GM11168 (cell line): ENCODE data around the gene RAB8A.

Experiments used
- in situ Hi-C: fragments of 300-500 bp; cut with MboI; formaldehyde crosslinking; loops from one replicate; pipeline ENCODE4 v1.12.0; 2022; ENCODE audit warnings: low sequenced_read_pairs; ENCODE audit not compliant: unreplicated experiment

RAB8A gene

DNA sequence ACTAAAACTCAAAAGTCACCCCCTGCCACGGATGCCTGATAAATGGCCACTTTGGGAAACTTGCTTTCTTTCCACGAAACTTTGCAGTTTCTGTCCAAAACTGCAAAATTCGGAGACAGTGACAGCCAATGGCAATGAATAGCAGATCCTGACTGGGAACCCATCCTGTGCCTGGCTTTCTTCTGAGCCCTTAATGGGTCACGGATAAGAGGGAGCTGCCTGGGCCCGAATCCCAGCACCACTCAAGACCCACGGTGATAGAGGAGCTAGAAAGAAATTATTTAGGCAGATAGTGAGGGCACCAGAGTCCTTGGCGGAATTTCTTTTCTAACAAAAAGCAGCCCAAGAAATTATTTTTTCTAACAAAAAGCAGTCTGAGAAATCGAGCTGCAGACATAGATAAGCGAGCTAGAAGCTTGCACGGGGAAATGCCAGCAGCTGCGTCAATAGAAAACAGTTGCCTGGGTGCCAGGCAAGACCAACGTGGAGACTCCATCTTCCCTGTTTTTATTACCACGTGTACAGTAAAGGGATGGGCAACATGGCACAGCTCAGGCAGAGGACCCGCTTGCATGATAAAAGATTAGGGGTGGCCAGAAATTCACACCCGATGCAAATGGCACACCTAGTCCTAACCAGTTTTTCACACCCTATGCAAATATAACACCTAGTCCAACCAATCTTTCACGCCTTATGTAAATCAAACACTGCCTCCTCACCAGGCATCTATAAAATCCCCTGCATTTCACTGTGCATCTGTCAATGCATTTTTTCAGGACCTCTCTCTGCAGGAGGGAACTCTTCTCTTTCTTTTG is 24.7 kb downstream of the RAB8A start:
- in situ Hi-C loops: no loop called here

DNA sequence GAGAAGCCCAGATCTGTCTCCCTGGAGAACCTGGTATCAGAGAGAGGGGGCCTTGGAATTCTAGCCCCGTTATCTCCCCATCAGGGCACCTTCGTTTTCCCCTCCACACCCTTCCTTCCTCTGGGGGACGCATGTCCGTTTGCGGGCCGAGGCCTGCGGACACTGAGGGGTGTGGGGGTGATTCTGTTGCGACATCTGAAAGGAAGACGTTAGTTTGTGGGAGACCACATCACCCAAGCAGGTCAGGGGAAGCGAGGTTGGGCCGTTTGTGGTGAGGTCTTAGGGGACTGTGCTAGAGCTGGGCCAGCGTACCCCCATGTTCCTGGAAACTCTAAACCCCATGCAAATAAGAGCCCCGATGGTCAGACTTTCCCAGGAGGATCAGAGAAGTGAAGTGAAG is 28.1 kb downstream of the RAB8A start:
- in situ Hi-C loops: no loop called here

DNA sequence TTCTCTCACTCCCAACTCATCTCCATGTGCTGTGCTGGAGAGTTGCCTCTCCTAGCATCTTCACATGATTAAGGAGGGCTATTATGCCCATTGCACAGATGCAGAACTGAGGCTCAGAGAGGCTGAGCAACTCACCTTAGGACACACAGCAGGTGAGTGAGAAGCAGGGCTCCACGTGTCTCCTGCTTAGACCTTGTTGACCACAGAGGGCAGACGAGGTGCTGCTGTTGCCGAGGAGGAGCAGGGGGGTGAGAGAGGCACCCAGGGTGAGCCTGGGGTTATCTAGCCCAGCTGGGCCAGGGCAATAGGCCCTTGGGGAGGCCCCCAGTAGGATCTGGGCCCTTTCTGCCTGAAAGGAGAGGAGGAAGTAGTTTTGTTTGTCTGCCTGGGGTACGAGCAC is 29.4 kb downstream of the RAB8A start:
- in situ Hi-C loops: no loop called here

DNA sequence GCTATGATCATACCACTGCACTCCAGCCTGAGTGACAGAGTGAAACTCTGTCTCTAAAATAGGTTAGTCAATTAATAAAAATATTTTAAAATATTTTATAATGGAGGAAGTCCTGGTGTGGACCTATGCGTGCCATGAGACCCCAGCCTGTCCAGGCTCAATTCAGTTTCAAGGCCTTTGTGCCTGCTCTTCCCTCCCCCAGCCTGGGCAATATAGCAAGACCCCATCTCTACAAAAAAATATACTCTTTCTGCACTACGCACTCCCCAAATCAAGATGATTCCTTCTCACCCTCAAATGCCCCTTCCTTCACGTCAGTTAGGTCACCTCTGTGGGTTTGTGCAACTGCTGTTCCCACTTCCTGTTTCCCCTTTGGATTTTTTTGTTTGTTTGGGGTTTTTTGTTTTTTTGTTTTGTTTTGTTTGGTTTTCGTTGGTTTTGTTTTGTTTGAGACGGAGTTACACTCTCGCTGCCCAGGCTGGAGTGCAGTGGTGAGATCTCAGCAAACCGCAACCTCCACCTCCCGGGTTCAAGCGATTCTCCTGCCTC is 30.4 kb downstream of the RAB8A start:
- in situ Hi-C loops: no loop called here

DNA sequence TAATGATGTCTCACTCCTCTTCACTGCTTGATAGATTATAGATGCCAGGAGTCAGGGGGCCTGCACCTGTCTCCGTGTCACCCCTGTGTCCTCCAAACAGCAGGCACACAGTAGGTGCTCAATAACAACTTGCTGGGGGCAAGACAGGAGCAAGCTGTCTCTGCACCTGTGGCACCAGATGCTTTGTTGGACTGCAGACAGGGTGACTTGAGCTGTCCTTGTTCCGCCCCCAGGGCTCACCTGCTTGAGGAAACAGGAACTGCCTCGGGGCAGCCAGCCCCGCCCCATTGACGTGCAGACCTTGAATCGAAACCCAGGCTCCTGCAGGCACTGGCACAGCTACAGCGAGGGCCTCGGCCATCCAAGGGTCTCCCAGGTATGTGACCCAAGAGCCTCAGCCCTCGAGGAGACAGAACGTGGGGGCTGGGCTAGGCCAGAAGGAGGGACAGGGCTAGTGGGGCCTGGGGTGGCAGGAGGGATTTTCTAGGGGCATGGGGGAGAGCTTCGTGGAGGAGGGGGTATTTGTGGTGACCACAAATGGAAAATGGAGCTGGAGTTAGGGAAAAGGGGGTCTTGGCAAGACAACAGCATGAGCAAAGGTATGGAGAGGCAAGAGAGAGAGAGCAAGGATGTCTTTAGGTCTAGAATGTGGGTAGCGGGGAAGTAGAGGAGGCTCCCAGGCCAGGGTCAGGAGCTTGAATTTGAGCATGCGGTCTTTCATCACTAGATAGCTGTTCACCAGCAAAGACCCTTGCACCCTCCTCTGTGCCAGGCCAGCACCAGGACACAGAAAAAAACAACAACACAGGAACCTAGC is 31.9 kb downstream of the RAB8A start, which contains the start of gene HSH2D:
Gene HSH2D, plus strand, starts transcription at position 287 of the 817 bp plus-strand sequence. CDS start 5,066 bp downstream, outside the sequence.
- in situ Hi-C loops: no loop called here

DNA sequence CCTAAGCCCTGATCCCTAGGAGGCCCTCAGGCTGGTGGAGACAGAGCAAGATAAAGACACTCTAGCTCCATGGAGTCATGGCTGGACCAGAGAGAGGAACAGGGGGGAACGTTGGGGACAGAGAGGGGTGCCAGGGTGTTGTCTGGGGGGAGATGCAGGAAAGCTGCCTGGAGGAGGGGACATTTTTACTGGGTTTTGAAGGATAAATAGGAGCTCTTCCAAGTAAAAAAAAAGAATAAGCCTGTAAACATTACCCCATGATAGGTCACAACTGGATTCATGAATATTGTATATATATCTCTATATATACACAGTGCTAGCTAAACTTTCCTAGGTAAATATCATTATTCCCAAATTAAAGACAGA is 32.5 kb downstream of the RAB8A start:
- in situ Hi-C loops: no loop called here

DNA sequence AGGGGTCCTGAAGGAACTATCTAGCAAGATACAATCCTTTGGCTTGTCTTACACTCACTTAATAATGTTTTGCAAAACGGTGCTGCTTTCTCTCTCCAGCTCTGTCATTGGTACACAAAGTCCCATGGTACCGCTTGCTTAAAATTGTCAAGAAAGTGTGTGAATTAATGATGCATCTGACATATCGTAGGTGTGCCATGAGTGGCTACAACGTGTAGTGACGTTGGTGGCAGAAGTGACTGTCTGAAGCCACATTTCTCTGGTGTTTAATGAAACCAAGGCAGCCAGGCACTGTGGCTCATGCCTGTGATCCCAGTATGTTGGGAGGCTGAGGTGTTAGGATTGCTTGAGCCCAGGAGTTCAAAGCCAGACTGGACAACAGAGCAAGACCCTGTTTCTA is 34.4 kb downstream of the RAB8A start:
- in situ Hi-C loops: no loop called here

DNA sequence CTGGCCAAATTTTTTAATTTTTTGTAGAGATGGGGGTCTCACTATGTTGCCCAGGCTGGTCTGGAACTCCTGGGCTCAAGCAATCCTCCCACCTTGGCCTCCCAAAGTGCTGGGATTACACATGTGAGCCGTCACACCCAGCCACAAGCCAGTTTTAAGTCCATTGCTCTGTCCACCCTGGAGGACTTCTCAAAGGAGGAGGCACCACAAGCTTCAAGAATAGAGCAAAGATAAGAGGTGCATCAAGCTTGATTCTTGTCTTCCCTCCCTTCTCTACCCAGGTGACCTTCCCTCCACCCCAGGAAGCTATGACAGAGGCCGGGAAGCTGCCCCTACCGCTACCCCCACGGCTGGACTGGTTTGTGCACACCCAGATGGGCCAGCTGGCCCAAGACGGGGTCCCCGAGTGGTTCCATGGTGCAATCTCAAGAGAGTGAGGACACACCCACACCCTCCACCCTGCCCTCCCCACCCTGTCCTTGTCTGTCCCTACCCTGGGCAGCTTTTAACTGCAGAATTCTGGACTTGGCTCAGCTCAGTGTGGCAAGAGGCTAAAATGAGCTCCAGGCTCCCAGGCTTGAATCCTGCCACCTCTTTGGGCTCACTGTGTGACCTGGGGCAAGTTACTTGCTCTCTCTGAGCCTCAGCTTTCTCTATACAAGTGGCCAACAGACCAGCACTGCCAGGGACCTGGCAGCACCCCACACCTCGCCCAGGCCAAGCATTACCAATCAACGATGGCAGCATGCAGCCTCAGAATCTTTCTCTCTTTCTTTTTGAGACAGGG is 36.9 kb downstream of the RAB8A start:
- in situ Hi-C loops: no loop called here

DNA sequence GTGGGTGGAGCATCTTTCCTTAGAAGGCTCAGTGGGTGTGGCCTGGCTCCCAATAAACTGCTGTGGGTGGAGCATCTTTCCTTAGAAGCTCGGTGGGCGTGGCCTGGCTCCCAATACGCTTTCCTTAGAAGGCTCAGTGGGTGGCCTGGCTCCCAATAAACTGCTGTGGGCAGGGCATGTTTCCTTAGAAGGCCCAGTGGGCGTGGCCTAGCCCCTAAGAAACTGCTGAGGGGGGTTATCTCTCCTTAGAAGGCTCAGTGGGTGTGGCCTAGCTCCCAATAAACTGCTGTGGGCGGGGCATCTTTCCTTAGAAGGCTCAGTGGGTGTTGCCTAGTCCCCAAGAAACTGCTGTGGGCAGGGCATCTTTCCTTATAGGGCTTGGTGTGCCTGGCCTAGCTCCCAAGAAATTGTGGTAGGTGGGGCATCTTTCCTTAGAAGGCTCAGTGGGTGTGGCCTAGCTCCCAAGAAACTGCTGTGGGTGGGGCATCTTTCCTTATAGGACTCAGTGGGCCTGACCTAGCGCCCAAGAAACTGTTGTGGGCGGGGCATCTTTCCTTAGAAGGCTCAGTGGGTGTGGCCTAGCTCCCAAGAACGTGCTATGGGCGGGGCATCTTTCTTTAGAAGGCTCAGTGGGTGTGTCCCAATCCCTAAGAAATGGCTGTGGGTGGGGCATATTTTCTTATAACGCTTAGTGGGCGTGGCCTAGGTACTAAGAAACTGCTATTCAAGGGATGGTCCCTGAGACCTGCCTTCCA is 42.1 kb downstream of the RAB8A start:
- in situ Hi-C loops: no loop called here

DNA sequence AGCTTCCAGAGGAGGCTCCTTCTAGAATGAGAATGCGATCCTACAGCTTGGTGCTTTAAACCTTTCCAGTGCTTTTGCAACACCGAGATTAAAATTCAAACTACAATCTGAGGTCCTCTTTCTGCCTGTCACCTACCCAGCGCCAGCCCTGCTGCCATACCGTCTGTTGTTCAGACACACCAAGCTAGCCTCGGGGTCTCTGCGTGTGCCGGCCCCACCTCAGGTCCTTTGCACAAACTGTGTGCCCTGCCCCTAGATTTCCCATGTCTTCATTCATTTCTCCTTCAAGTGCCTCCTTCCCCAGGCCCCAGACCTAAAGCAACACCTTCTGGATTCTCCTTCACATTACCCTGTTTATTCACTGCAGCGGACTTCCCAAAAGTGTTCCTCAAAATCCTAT is 42.9 kb downstream of the RAB8A start:
- in situ Hi-C loops: no loop called here

DNA sequence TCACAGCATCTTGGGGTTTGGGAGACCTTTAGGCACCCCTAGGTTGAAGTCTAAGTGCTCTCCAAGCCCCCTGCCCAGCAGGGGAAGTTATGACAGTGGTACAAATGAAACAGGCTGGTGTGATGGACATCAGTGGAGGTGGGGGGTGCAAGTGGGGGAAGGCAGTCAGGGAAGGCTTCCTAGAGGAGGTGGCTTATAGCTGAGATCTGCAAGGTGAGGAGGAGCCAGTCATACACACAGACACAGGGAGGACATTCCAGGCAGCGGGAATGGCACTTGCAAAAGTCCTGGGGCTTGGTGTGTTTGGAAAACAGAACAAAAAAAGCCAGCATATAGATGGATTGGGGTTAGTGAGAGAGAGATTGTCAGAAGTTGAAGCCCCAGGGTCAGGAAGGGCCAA is 43.4 kb downstream of the RAB8A start:
- in situ Hi-C loops: no loop called here

DNA sequence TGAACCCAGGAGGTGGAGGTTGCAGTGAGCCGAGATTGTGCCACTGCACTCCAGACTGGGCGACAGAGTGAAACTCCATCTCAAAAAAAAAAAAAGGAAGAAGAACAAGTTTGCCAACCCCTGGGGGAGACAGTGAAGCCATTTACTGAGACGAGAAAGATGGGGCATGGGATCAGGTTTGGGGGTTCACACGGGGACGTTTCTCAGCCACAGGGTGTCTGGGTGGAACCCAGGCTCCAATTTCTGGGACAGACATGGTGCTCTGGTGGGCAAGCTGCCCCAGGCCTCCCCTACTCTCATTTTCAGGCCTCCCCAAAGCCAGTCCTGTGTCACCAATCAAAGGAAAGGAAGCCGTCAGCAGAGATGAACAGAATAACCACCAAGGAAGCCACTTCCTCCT is 45.2 kb downstream of the RAB8A start:
- in situ Hi-C loops: no loop called here

DNA sequence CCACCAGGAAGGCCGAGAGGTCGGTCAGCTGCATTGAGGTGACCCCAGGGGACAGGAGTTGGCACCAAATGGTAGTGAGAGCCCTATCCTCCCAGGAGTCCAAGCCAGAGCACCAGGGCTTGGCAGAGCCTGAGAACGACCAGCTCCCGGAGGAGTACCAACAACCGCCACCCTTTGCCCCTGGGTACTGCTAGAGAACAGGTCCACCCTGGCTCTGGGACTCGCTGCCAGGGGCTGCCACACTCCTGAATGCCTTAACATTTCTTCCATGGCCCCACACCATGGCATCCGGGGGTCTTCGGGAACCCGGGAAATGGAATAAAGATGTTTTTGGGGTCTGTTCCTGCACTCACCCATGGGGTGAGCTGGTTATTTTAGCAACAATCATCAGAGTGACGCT is 45.9 kb downstream of the RAB8A start:
- in situ Hi-C loops: no loop called here

DNA sequence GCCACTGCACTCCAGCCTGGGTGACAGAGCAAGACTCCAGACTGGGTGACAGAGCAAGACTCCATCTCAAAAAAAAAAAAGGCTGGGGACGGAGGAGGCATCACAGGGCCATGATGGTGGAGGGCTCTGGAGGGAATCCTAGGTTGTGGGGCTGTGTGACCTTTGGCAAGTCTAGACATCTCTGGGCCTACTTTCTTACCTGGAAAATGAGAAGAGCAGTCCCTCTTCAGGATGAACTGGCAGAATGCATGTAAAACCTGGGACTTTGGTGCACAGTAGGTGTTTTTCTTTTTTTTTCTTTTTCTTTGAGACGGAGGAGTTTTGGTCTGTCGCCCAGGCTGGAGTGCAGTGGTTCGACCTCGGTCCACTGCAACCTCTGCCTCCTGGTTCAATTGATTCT is 48.0 kb downstream of the RAB8A start:
- in situ Hi-C loops: no loop called here

DNA sequence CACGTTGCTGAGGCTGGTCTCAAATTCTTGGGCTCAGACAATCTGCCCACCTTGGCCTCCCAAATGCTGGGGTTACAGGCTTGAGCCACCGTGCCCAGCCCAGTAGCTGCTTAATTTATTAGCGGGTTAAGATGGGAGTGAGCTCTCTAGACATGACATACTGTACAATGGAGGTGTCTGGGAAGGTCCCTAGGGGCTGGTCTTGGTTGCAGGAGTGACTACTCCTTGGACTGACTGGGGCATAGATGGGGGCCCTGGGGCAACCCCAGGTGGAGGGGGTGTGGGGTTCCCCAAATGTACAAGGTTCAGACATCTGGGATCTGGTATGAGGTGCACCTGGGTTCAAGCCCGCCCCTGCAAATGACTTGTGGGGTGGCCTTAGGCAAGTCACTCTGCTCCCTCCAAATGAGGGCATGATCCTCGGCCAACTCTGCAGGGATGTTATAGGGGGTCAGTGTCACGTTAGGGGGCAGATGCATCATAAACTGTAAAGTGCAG is 48.8 kb downstream of the RAB8A start:
- in situ Hi-C loops: no loop called here

DNA sequence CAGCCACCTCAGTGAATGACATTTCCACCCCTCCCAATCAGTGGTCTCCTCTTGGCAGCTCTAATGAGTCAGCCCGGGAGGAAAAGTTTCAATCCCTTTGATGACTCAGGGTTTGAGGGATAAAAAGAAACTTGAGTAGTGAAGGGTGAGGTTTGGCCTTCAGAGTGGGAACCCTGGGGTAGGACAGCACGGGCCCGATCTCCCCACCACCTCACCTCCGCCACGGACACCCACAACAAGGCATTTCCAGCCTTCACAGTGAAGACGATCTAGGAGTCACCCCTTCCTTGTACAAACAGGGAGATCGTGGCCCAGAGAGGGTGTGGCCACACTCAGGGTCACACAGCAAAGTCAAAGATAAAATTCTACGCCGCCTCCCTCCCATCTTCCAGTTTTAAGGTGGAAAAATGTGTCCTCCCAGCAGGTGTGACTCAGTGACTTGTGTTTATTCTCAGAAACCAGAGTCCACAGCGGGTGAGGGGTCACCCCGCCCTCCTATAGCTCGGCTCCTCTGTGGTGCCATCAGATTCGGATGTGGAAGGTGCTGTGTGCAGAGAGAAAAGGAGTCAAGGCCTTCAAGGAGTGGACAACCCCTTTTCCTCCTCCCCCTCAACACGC is 49.4 kb downstream of the RAB8A start:
- in situ Hi-C loops: no loop called here

DNA sequence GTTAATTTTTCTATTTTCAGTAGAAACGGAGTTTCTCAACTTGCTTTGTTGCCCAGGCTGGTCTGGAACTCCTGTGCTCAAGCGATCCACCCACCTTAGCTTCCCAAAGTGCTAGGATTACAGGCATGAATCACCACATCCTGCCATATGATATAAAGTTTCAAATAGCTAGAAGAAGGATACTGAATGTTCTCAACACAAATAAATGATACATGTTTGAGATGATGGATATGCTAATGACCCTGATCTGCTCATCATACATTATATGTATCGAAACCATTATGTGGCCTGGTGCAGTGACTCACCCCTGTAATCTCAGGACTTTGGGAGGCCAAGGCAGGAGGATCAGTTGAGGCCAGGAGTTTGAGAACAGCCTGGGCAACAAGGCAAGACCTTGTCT is 50.2 kb downstream of the RAB8A start:
- in situ Hi-C loops: no loop called here

DNA sequence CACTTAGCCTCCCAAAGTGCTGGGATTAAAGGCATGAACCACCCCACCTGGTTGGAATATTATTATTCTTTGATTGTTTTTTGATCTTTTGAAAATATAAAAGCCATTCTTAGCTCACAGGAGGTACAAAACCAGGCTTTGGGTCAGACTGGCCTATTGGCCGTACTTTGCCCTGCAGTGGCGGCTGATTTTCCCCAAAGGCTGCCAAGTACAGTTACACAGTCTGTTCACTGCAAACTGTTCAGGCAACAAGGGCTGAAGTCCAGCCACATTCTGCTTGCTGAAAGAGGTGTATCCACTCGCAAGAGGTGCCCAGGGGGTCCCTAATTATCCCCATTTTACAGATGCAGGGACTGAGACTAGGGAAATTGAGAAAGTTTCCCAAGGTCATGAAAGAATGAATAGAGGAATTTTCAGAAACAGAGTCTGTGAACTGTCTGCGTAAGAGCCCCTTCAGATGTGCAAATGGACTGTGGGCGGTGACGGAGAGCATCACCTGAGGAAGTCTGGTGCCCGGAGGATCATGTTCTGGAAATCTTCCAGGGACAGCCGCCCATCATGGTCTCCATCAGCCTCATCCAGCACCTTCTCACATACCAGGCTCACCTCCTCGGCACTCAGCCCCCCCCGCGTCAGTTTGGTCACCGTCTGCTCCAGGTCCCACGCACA is 52.7 kb downstream of the RAB8A start:
- in situ Hi-C loops: no loop called here

DNA sequence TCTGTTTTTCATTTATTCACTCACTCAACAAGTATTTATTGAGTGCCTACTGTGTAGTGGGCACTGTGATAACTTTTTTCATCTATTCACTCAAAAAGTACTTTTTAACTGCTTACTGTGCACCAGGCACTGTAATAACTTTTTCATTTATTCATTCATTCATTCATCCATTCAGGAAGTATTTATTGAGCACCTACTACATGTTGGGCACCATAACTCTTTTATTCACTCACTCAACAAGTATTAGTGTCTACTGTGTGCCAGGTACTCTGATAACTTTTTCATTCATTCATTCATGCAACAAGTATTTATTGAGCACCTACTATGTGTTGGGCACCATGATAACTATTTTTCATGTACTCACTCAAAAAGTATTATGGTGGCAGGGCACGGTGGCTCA is 54.7 kb downstream of the RAB8A start:
- in situ Hi-C loops: no loop called here
